Endothelial cell of umbilical vein (primary cell): ENCODE results near the gene NAT10. TPM values are rescaled to one million over a fixed set of nuclear protein-coding genes. Genes with fewer than 3 reads are reported as not detected.

Experiments used
- BruUV-seq: library from RNA; stranded (reverse); fragments of 400-500 nt; replicated peaks from 2 replicates; lab custom pipeline; 2021; lab: Mats Ljungman, UMichigan
- CTCF ChIA-PET: fragments of 300-600, 350-600 bp; sonication (Branson Sonifier 250); formaldehyde crosslinking; loops from one replicate; lab custom pipeline; 2021; ENCODE audit warnings: antibody characterized with exemption, inconsistent platforms; lab: Charles Lee
- POLR2A ChIA-PET: fragments of 300-600, 350-600 bp; sonication (Branson Sonifier 250); formaldehyde crosslinking; loops from one replicate; lab custom pipeline; 2021; ENCODE audit warnings: antibody characterized with exemption, inconsistent platforms; lab: Charles Lee
- DNase-seq: peaks from one replicate; pipeline ENCODE4 v3.0.0-alpha.2; 2011; ENCODE audit warnings: low read depth, low spot score
- FAIRE-seq: peaks from 2 replicates; lab custom pipeline; 2011; peaks lifted over from hg19 to GRCh38; lab: Jason Lieb, UNC
- H2AFZ ChIP-seq: 2 replicates; pipeline ENCODE4 v1.6.0; 2012; ENCODE audit warnings: low read depth, low read length, control low read depth, inconsistent platforms
- H3K27ac ChIP-seq: 2 replicates; pipeline ENCODE4 v1.5.1; 2011; ENCODE audit warnings: low read depth, mild to moderate bottlenecking, control low read depth, low read length, moderate library complexity; ENCODE audit not compliant: insufficient read depth
- H3K27me3 ChIP-seq, 2 experiments: 2 replicates each; pipeline versions ENCODE4 v1.6.0 to v1.6.1; 2011; ENCODE audit warnings: low read length in 2 of 2, mixed read lengths in 1 of 2; ENCODE audit not compliant: control insufficient read depth in 2 of 2, insufficient read depth in 2 of 2
- H3K36me3 ChIP-seq, 2 experiments: 2 replicates in 1 of 2; 3 replicates in 1 of 2; pipeline ENCODE4 v1.5.1; 2011; ENCODE audit warnings: low read length in 2 of 2, mild to moderate bottlenecking in 1 of 2, moderate library complexity in 1 of 2; ENCODE audit not compliant: control insufficient read depth in 2 of 2, insufficient read depth in 2 of 2; ENCODE audit errors: extremely low read depth in 1 of 2
- H3K4me1 ChIP-seq: 3 replicates; pipeline ENCODE4 v1.5.1; 2011; ENCODE audit warnings: mild to moderate bottlenecking, low read length; ENCODE audit not compliant: control insufficient read depth, insufficient read depth; ENCODE audit errors: extremely low read depth
- H3K4me2 ChIP-seq: 2 replicates; pipeline ENCODE4 v1.6.1; 2011; ENCODE audit warnings: low read length, control low read depth, mixed read lengths; ENCODE audit not compliant: insufficient read depth
- H3K4me3 ChIP-seq, 3 experiments: fragments of 200-600 bp in 1 of 3; sonication (generic), shearing (Covaris generic) in 1 of 3; replicated peaks in 1 of 3; 2 replicates each; pipeline ENCODE4 v1.5.1; 2011 to 2016; ENCODE audit warnings: control low read depth in 3 of 3, low read length in 3 of 3, mild to moderate bottlenecking in 2 of 3, inconsistent platforms in 1 of 3, low read depth in 1 of 3, moderate library complexity in 1 of 3; ENCODE audit not compliant: insufficient read depth in 1 of 3
- H3K79me2 ChIP-seq: 2 replicates; pipeline ENCODE4 v1.6.0; 2012; ENCODE audit warnings: low read length, inconsistent platforms; ENCODE audit not compliant: control insufficient read depth, insufficient read depth
- H3K9ac ChIP-seq: replicated peaks from 2 replicates; pipeline ENCODE3; 2011; ENCODE audit warnings: low read length, control low read depth; ENCODE audit not compliant: insufficient read depth; ENCODE audit errors: extremely low read depth
- H3K9me1 ChIP-seq: replicated peaks from 3 replicates; pipeline ENCODE4 v1.6.0; 2011; ENCODE audit warnings: mild to moderate bottlenecking, low read length; ENCODE audit not compliant: control insufficient read depth, insufficient read depth; ENCODE audit errors: extremely low read depth
- H3K9me3 ChIP-seq: replicated peaks from 2 replicates; pipeline ENCODE4 v1.5.1; 2012; ENCODE audit warnings: low read length, inconsistent platforms; ENCODE audit not compliant: control insufficient read depth, insufficient read depth
- H4K20me1 ChIP-seq: replicated peaks from 2 replicates; pipeline ENCODE3; 2011; ENCODE audit warnings: mild to moderate bottlenecking, low read length; ENCODE audit not compliant: control insufficient read depth, insufficient read depth; ENCODE audit errors: extremely low read depth
- EZH2 ChIP-seq: IDR thresholded peaks from 2 replicates; pipeline ENCODE4 v1.6.1; 2012; ENCODE audit warnings: borderline replicate concordance, low read depth, mild to moderate bottlenecking, moderate library complexity, low read length, inconsistent platforms; ENCODE audit not compliant: severe bottlenecking
- GATA2 ChIP-seq: IDR thresholded peaks from 2 replicates; pipeline ENCODE4 v1.7.0; 2011; ENCODE audit warnings: low read depth, mild to moderate bottlenecking, moderate library complexity, mixed read lengths, low read length; ENCODE audit not compliant: insufficient read length, insufficient read depth
- JUN ChIP-seq: IDR thresholded peaks from 2 replicates; pipeline ENCODE4 v1.6.1; 2011; ENCODE audit warnings: borderline replicate concordance, low read depth; ENCODE audit not compliant: insufficient read length, insufficient read depth
- MYC ChIP-seq: IDR thresholded peaks from one replicate; pipeline ENCODE4 v1.6.1; 2011; ENCODE audit warnings: mild to moderate bottlenecking, low read depth, low read length
- dilution Hi-C: fragments of 300-500 bp; cut with MboI; formaldehyde crosslinking; loops from one replicate; pipeline ENCODE4 v1.15.0; 2019; ENCODE audit warnings: low sequenced_read_pairs; ENCODE audit not compliant: extremely low pct_ligation_motif_present
- intact Hi-C: fragments of 100-400 bp; cut with micrococcal nuclease; formaldehyde crosslinking; loops from one replicate; pipeline ENCODE4 v1.10.0; 2022
- polyA plus RNA-seq, 4 experiments: library from polyadenylated mRNA; depleted of rRNA in 3 of 4; stranded (reverse) in 3 of 4; unstranded in 1 of 4; fragments of >200 nt; gene quantifications; 2 replicates each; pipeline versions ENCODE4 v1.2.1 to v1.2.3, GENCODE V29; 2011 to 2012; ENCODE audit warnings: missing spikeins in 1 of 4
- total RNA-seq: library from RNA; stranded (reverse); gene quantifications from 2 replicates; pipeline ENCODE4 v1.2.3, GENCODE V29; 2021
- TF ChIP-seq, protein P1 (sequence below), 2 donors: IDR thresholded peaks; 1 replicate in 1 of 2; 2 replicates in 1 of 2; pipeline ENCODE4 v1.5.1; 2011; ENCODE audit warnings: low read length in 2 of 2, mild to moderate bottlenecking in 2 of 2, moderate library complexity in 2 of 2, control low read depth in 1 of 2, inconsistent platforms in 1 of 2, low read depth in 1 of 2; ENCODE audit not compliant: insufficient read depth in 1 of 2; ENCODE audit errors: extremely low read depth in 1 of 2
- TF ChIP-seq, protein P2 (sequence below): IDR thresholded peaks from 2 replicates; pipeline ENCODE4 v1.6.1; 2011; ENCODE audit not compliant: insufficient read depth, insufficient read length

The NAT10 gene
- total and polyA plus RNA-seq, 2 donors (not counting 3 experiments of a cell fraction or from before 2014, with no cell fraction given): 32.0 to 57.6 TPM

DNA sequence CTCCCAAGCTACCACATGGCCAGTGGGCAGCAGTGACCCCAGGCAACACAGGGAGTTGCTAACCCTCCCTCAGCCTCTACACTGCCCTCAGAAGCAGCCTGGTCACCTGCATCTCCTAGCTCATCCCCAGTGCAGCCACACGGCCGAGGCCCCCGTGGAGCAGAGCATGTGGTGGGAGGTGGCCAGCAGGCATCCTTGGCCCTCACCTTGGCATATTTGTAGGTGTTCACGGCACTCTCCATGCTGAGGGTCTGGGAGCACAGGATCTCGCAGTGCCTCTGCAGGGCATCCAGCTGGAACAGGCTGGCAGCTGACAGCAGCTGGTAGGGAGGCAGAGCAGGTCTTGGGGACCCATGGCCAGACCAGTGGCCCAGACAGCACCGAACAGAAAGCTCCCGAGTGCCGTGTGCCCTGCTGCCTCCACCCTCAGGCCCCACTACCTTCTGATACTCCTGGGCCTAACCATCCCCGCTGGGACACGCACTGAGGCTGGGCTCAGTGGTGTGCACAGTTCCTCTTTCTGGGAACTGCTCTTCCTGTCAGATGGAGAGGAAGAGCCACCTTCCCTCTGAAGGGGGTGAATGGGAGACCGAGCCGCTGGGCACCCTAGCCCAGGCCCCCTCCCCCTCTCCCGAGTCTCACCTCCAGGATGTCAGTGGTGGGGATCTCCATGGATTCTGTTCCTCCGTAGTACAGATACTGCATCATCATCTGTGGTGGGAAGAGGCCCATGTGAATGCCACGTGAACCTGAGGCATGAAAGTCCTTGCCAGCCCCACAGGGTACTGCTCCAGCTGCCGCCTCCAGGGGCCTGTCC is 48.8 kb downstream of the NAT10 start:
- Histone ChIP-seq H3K4me1 (no peaks in the 10 kb centered on the region), H3K9me3 (no peaks in the 10 kb centered on the region), H3K9me1 (no peaks in the 10 kb centered on the region), H3K79me2 (no peaks in the 10 kb centered on the region), H3K36me3 (peaks cover 0 to 2% of the 10 kb centered on the region in 2 experiments), H3K27me3 (no peaks in the 10 kb centered on the region), H3K27ac (no peak overlapping the region), H3K4me3 (no peak overlapping the region), H3K4me2 (no peak overlapping the region), H3K9ac (no peak overlapping the region), H2AFZ (no peak overlapping the region), H4K20me1 (no peaks in the 10 kb centered on the region)
- DNase-seq (no peak), FAIRE-seq (no peak)
- POLR2A ChIA-PET: no interaction called here
- intact Hi-C loops (no loop called here), dilution Hi-C loops (no loop called here)
- CTCF ChIA-PET: interaction anchor here (0.9 to 1.0 kb wide), 2 partner anchors 13 to 359 kb away, joined by 3 to 4 read pairs; no protein-coding TSS in a partner anchor
- TF ChIP-seq EZH2 (no peak), GATA2 (no peak), JUN (no peak), MYC (no peak)
- TF ChIP-seq, protein P1, sequence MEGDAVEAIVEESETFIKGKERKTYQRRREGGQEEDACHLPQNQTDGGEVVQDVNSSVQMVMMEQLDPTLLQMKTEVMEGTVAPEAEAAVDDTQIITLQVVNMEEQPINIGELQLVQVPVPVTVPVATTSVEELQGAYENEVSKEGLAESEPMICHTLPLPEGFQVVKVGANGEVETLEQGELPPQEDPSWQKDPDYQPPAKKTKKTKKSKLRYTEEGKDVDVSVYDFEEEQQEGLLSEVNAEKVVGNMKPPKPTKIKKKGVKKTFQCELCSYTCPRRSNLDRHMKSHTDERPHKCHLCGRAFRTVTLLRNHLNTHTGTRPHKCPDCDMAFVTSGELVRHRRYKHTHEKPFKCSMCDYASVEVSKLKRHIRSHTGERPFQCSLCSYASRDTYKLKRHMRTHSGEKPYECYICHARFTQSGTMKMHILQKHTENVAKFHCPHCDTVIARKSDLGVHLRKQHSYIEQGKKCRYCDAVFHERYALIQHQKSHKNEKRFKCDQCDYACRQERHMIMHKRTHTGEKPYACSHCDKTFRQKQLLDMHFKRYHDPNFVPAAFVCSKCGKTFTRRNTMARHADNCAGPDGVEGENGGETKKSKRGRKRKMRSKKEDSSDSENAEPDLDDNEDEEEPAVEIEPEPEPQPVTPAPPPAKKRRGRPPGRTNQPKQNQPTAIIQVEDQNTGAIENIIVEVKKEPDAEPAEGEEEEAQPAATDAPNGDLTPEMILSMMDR (IDR thresholded peaks at IDR 0.05; ENCODE audit: extremely low read depth in 1 of 2, insufficient read depth in 1 of 2, low read depth in 1 of 2, low read length in 2 of 2): no peak
- TF ChIP-seq, protein P2, sequence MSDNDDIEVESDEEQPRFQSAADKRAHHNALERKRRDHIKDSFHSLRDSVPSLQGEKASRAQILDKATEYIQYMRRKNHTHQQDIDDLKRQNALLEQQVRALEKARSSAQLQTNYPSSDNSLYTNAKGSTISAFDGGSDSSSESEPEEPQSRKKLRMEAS: no peak
- BruUV-seq: no TSS peak
